ENCODE measurements around the gene PRDM11.
A peak's percentile ranks its signal among the peaks of the same experiment; 100 is the strongest.
"Not testable (repeated sequence)": the region's sequence is repeated elsewhere in the genome, so short reads cannot be mapped to it uniquely, and the experiment has no call there.

The PRDM11 gene

GRCh38 chr11:45238724-45239123 is 92.3 kb downstream of the PRDM11 start:
- no peak for DNase-seq

GRCh38 chr11:45239733-45240132 is 93.3 kb downstream of the PRDM11 start:
- no peak for DNase-seq

GRCh38 chr11:45243967-45244366 is 97.5 kb downstream of the PRDM11 start:
- DNase-seq, result no peak

GRCh38 chr11:45245218-45246045 is 99.0 kb downstream of the PRDM11 start:
- DNase-seq, result no peak

GRCh38 chr11:45246241-45246640 is 99.8 kb downstream of the PRDM11 start:
- DNase-seq, result no peak

- no peak for DNase-seq
Measured at GRCh38 chr11:45247433-45247832, 101.0 kb downstream of the PRDM11 start.

GRCh38 chr11:45248501-45249011 is 102.1 kb downstream of the PRDM11 start:
- DNase-seq, result no peak

GRCh38 chr11:45249372-45249771 is 102.9 kb downstream of the PRDM11 start:
- DNase-seq, result not testable (repeated sequence)

GRCh38 chr11:45250035-45250718 is 103.7 kb downstream of the PRDM11 start:
- DNase-seq, result no peak

- DNase-seq, result peak; percentile 26
Measured at GRCh38 chr11:45252134-45252856, 105.9 kb downstream of the PRDM11 start.

GRCh38 chr11:45252877-45253276 is 106.4 kb downstream of the PRDM11 start:
- no peak for DNase-seq

- no peak for DNase-seq
Measured at GRCh38 chr11:45253640-45254039, 107.2 kb downstream of the PRDM11 start.

- DNase-seq, result no peak
Measured at GRCh38 chr11:45254070-45254469, 107.6 kb downstream of the PRDM11 start.

GRCh38 chr11:45258982-45259530 is 112.6 kb downstream of the PRDM11 start:
- no peak for DNase-seq

- no peak for DNase-seq
Measured at GRCh38 chr11:45259592-45259991, 113.2 kb downstream of the PRDM11 start.

GRCh38 chr11:45260071-45260470 is 113.6 kb downstream of the PRDM11 start:
- DNase-seq, result no peak

GRCh38 chr11:45262900-45263299 is 116.5 kb downstream of the PRDM11 start:
- DNase-seq, result no peak

- no peak for DNase-seq
Measured at GRCh38 chr11:45263773-45264172, 117.3 kb downstream of the PRDM11 start.

GRCh38 chr11:45264839-45265515 is 118.5 kb downstream of the PRDM11 start:
- DNase-seq, result no peak

- no peak for DNase-seq
Measured at GRCh38 chr11:45265969-45266675, 119.7 kb downstream of the PRDM11 start.

GRCh38 chr11:45266676-45267020 is 120.2 kb downstream of the PRDM11 start:
- DNase-seq, result no peak

GRCh38 chr11:45267052-45267451 is 120.6 kb downstream of the PRDM11 start:
- no peak for DNase-seq

All from MV-4-11 (cell line).